ENCODE measurements around the gene EYA3. TPM values are rescaled to one million over a fixed set of nuclear protein-coding genes. Genes with fewer than 3 reads are reported as not detected.

The EYA3 gene
- total RNA-seq, 1 experiment from 2014 or later: 32.7 TPM

GRCh38 chr1:28087614-28088167 is 719 bp downstream of the EYA3 start:
- Histone ChIP-seq H2BK12ac (ENCODE audit: insufficient read length, low read depth, low read length) (no peak overlapping the region), H4K91ac (ENCODE audit: insufficient read length, low read depth, low read length) (no peak overlapping the region), H3K4me1 (ENCODE audit: insufficient read depth, low read length) (no peaks in the 10 kb centered on the region), H2BK20ac (ENCODE audit: low read depth, low read length, poor library complexity, severe bottlenecking) (no peak overlapping the region), H3T11ph (ENCODE audit: low read length) (no peak overlapping the region), H2AFZ (ENCODE audit: low read length) (no peak overlapping the region), H3K27me3 (ENCODE audit: insufficient read depth, low read length) (no peaks in the 10 kb centered on the region), H4K20me1 (ENCODE audit: control insufficient read depth, insufficient read depth, insufficient read length) (no peaks in the 10 kb centered on the region), H3K9ac (ENCODE audit: extremely low read depth, insufficient read length, low read length) (peak overlapping the region; percentile 94), H2BK5ac (ENCODE audit: insufficient read length, low read length) (no peak overlapping the region), H3K23ac (ENCODE audit: insufficient read length, low read depth, low read length) (no peak overlapping the region), H3K9me3 (ENCODE audit: control insufficient read depth, low read depth, low read length) (no peaks in the 10 kb centered on the region), H3K79me2 (ENCODE audit: insufficient read depth, low read length) (peaks cover 3% of the 10 kb centered on the region; the same call in 1 of the 2 replicates), H3K27ac (ENCODE audit: insufficient read length, low read depth, low read length) (peak overlapping the region; percentile 77), H3K4ac (ENCODE audit: low read depth, low read length) (no peak overlapping the region), H4K5ac (ENCODE audit: insufficient read length, low read depth, low read length) (no peak overlapping the region), H3K79me1 (ENCODE audit: insufficient read depth, low read depth, low read length, poor library complexity, severe bottlenecking) (no peaks in the 10 kb centered on the region), H3K4me2 (ENCODE audit: insufficient read depth, insufficient read length, low read length) (peak overlapping the region; percentile 92), H3K23me2 (ENCODE audit: insufficient read length, low read depth, low read length, poor library complexity, severe bottlenecking) (peaks cover 8% of the 10 kb centered on the region), H2BK15ac (ENCODE audit: low read depth, low read length) (no peak overlapping the region), H3K14ac (ENCODE audit: insufficient read depth, low read length) (peak overlapping the region; percentile 55; the same call in 1 of the 2 replicates), H3K56ac (ENCODE audit: insufficient read length, low read depth, low read length) (no peak overlapping the region), H4K8ac (replicated peaks; ENCODE audit: insufficient read length, low read depth, low read length) (no peak overlapping the region), H2BK120ac (ENCODE audit: low read depth, low read length, poor library complexity, severe bottlenecking) (no peak overlapping the region), H2AK5ac (ENCODE audit: insufficient read length, low read length) (no peak overlapping the region), H3K18ac (ENCODE audit: insufficient read length, low read depth, low read length) (peak overlapping the region; percentile 58)
- Mint-ChIP-seq H3K27me3 (ENCODE audit: low read depth) (no peaks in the 10 kb centered on the region), H3K4me3 (peak overlapping the region; percentile 96 to 97), H3K4me1 (peaks cover 10 to 17% of the 10 kb centered on the region in 2 experiments), H3K9me3 (no peaks in the 10 kb centered on the region; a peak in 1 of 5 replicates), H3K36me3 (ENCODE audit: insufficient read depth in 1 of 3, low read depth in 3 of 3) (no peaks in the 10 kb centered on the region), H3K27ac (peak overlapping the region; percentile 96 to 97 (median 97))
- WGBS (ENCODE audit: extremely low coverage, insufficient read length, low lambda C conversion rate): no CpG with 5 or more reads among the region's 16 CpGs
- no peak for DNase-seq
- no peak for TF ChIP-seq CTCF (conservative IDR thresholded peaks at IDR 0.05)

Measured in H9 (cell line).